Astrocyte (in vitro differentiated cells and primary cell): ENCODE results near the gene HHIPL2.
"Not testable (repeated sequence)": the region's sequence is repeated elsewhere in the genome, so short reads cannot be mapped to it uniquely, and the experiment has no call there.

Source experiments
- EZH2 ChIP-seq: IDR thresholded peaks from 2 replicates; pipeline ENCODE4 v1.6.1; 2012; ENCODE audit warnings: mild to moderate bottlenecking, low read length, inconsistent platforms; ENCODE audit not compliant: insufficient read depth
- TF ChIP-seq, protein P1 (sequence below): IDR thresholded peaks from 2 replicates; pipeline ENCODE4 v1.5.1; 2011; ENCODE audit warnings: low read depth, mild to moderate bottlenecking, inconsistent platforms, low read length, moderate library complexity; ENCODE audit not compliant: insufficient read depth

DNA sequence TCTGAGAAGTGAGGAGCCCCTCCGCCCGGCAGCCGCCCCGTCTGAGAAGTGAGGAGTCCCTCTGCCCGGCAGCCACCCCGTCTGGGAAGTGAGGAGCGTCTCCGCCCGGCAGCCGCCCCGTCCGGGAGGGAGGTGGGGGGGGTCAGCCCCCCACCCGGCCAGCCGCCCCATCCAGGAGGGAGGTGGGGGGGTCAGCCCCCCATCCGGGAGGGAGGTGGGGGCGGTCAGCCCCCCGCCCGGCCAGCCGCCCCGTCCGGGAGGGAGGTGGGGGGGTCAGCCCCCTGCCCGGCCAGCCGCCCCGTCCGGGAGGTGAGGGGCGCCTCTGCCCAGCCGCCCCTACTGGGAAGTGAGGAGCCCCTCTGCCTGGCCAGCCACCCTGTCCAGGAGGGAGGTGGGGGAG, 60.1 kb downstream of the HHIPL2 start:
- TF ChIP-seq, protein P1, sequence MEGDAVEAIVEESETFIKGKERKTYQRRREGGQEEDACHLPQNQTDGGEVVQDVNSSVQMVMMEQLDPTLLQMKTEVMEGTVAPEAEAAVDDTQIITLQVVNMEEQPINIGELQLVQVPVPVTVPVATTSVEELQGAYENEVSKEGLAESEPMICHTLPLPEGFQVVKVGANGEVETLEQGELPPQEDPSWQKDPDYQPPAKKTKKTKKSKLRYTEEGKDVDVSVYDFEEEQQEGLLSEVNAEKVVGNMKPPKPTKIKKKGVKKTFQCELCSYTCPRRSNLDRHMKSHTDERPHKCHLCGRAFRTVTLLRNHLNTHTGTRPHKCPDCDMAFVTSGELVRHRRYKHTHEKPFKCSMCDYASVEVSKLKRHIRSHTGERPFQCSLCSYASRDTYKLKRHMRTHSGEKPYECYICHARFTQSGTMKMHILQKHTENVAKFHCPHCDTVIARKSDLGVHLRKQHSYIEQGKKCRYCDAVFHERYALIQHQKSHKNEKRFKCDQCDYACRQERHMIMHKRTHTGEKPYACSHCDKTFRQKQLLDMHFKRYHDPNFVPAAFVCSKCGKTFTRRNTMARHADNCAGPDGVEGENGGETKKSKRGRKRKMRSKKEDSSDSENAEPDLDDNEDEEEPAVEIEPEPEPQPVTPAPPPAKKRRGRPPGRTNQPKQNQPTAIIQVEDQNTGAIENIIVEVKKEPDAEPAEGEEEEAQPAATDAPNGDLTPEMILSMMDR, result not testable (repeated sequence)
- TF ChIP-seq EZH2, result not testable (repeated sequence)
